ENCODE data around the gene CHTF18. TPM values are rescaled to one million over a fixed set of nuclear protein-coding genes. Genes with fewer than 3 reads are reported as not detected.

CHTF18 gene
- total and polyA plus RNA-seq, 2 of the 4 experiments (the other 2 are of a cell fraction): 3.2 to 21.4 TPM

DNA sequence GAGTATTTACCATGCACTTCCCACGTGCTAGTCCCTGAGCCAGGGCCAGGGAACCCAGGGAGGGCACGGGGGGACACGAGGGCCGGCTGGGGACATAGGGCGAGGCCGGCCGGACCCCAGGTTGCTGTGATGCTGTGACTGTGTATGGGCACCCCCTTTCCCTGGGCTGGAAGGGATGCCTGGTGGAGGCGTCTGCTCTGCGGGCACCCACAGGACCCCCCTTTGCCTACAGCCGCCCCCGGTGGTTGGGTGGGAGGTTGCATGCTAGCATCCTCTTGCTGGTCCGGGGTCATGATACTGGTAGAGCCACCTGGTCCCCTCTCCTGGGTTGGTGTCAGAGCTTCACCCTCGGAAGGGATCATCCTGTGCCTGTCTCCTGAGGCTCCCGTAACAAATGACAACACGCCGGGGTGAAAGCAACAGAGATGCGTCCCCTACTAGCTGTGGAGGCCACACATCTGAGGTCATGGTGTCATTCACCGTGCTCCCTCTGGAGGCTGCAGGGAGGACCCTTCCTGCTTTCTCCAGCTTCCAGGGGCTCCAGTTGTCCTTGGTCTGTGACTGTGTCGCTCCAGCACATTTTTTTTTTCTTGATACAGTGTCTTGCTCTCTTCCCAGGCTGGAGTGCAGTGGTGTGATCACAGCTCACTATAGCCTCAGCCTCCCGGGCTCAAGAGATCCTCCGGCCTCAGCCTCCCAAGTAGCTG lies 44.5 kb upstream of the CHTF18 start:
- no peak overlapping the region for H3K18ac ChIP-seq (ENCODE audit: low read depth, low read length)
- dilution Hi-C loops (cut with HindIII; ENCODE audit: low sequenced_read_pairs, unreplicated experiment): no loop called here
- H2AK5ac ChIP-seq (ENCODE audit: low read depth, low read length): no peak overlapping the region
- no peak overlapping the region for H3K4ac ChIP-seq (ENCODE audit: low read depth, low read length)
- DNase-seq (no peak), ATAC-seq (ENCODE audit: low read depth) (no peak)
- no peak overlapping the region for H2BK5ac ChIP-seq (ENCODE audit: low read depth, low read length, poor library complexity, severe bottlenecking)
- 0 out of 2 replicates have a peak, but pooled peaks cover 5% of the 10 kb centered on the region for H4K20me1 ChIP-seq (ENCODE audit: insufficient read depth, low read length)
- H2BK15ac ChIP-seq (ENCODE audit: low read depth, low read length): no peak overlapping the region
- H3K4me1 ChIP-seq (ENCODE audit: control insufficient read depth, insufficient read depth, low read length): peaks cover 5% of the 10 kb centered on the region; the same call in 1 of the 2 replicates
- H3K27ac ChIP-seq (ENCODE audit: insufficient read depth, low read length): no peak overlapping the region
- H2BK120ac ChIP-seq (ENCODE audit: low read depth, low read length): no peak overlapping the region
- in situ Hi-C loops (cut with MboI; ENCODE audit: low sequenced_read_pairs): no loop called here
- no peak overlapping the region for H4K8ac ChIP-seq (ENCODE audit: low read depth in 2 of 2, low read length in 2 of 2)
- no peak overlapping the region for H3K14ac ChIP-seq (replicated peaks; ENCODE audit: low read depth, low read length)
- H3K4me2 ChIP-seq (ENCODE audit: low read depth, low read length): no peak overlapping the region
- no peak overlapping the region for H4K91ac ChIP-seq (ENCODE audit: insufficient read depth, low read depth, low read length)
- ChIA-PET POLR2A (ENCODE audit: unreplicated experiment) (no interaction called here), CTCF (no interaction called here)
- H3K36me3 ChIP-seq (ENCODE audit: control insufficient read depth, insufficient read depth, low read length): 0 out of 2 replicates have a peak, but pooled peaks cover 1% of the 10 kb centered on the region
- no peak overlapping the region for H4K5ac ChIP-seq (ENCODE audit: low read depth, low read length)
- no peak overlapping the region for H3K23ac ChIP-seq (ENCODE audit: low read depth, low read length)
- H3K9me1 ChIP-seq (ENCODE audit: insufficient read depth, low read length): peaks cover 4% of the 10 kb centered on the region; the same call in 1 of the 2 replicates
- no peak overlapping the region for H2AFZ ChIP-seq (replicated peaks; ENCODE audit: low read length, poor library complexity)
- H3K9me3 ChIP-seq (ENCODE audit: control insufficient read depth, insufficient read depth, low read length): no peaks in the 10 kb centered on the region
- peaks cover 7 to 15% of the 10 kb centered on the region in 2 experiments for H3K79me1 ChIP-seq (ENCODE audit: low read depth in 1 of 2, low read length in 2 of 2)
- H2BK20ac ChIP-seq (ENCODE audit: low read depth, low read length): no peak overlapping the region
- WGBS, 2 experiments (ENCODE audit: extremely low coverage in 2 of 2, insufficient read length in 1 of 2): 73% methylated on average over 11 of the region's 21 CpGs; no CpG with 5 or more reads in 1 of the 2 experiments
- H2AK9ac ChIP-seq (replicated peaks; ENCODE audit: low read depth, low read length, poor library complexity): no peak overlapping the region
- BruUV-seq (replicated peaks): no TSS peak
- H3K27me3 ChIP-seq (ENCODE audit: control insufficient read depth, insufficient read depth, low read length): no peaks in the 10 kb centered on the region
- no peak overlapping the region for H3K9ac ChIP-seq (ENCODE audit: low read depth, low read length)
- H3K56ac ChIP-seq (ENCODE audit: extremely low read depth, insufficient read depth, low read length): no peak overlapping the region
- intact Hi-C loops (cut with micrococcal nuclease): loop anchor here (5.0 kb wide), 1 partner anchor 43 kb away; the partner anchor contains the start of genes CHTF18 and RPUSD1
- H3K4me3 ChIP-seq (ENCODE audit: insufficient read depth, low read depth, low read length): no peak overlapping the region
- TF ChIP-seq FOS (IDR thresholded peaks at IDR 0.05; ENCODE audit: low read depth, low read length): no peak
- TF ChIP-seq CEBPB (IDR thresholded peaks at IDR 0.05; ENCODE audit: low read depth, low read length): no peak
- TF ChIP-seq NFE2L2 (IDR thresholded peaks at IDR 0.05; ENCODE audit: low read depth, low read length): no peak
- no peak for TF ChIP-seq SMC3 (IDR thresholded peaks at IDR 0.05; ENCODE audit: low read depth, low read length)
- TF ChIP-seq, protein P1, sequence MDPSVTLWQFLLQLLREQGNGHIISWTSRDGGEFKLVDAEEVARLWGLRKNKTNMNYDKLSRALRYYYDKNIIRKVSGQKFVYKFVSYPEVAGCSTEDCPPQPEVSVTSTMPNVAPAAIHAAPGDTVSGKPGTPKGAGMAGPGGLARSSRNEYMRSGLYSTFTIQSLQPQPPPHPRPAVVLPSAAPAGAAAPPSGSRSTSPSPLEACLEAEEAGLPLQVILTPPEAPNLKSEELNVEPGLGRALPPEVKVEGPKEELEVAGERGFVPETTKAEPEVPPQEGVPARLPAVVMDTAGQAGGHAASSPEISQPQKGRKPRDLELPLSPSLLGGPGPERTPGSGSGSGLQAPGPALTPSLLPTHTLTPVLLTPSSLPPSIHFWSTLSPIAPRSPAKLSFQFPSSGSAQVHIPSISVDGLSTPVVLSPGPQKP (IDR thresholded peaks at IDR 0.05; ENCODE audit: borderline replicate concordance, low read depth, low read length): no peak
- TF ChIP-seq RFX5 (IDR thresholded peaks at IDR 0.05; ENCODE audit: low read depth, low read length): no peak
- no peak for TF ChIP-seq RAD21 (IDR thresholded peaks at IDR 0.05; ENCODE audit: low read length)
- TF ChIP-seq RCOR1 (IDR thresholded peaks at IDR 0.05; ENCODE audit: insufficient replicate concordance, low read length): no peak
- TF ChIP-seq MAZ (IDR thresholded peaks at IDR 0.05; ENCODE audit: borderline replicate concordance, low read depth, low read length): no peak
- TF ChIP-seq, protein P2, sequence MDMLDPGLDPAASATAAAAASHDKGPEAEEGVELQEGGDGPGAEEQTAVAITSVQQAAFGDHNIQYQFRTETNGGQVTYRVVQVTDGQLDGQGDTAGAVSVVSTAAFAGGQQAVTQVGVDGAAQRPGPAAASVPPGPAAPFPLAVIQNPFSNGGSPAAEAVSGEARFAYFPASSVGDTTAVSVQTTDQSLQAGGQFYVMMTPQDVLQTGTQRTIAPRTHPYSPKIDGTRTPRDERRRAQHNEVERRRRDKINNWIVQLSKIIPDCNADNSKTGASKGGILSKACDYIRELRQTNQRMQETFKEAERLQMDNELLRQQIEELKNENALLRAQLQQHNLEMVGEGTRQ (IDR thresholded peaks at IDR 0.05; ENCODE audit: low read depth, low read length): no peak
- no peak for TF ChIP-seq MAFK (IDR thresholded peaks at IDR 0.05; ENCODE audit: low read depth, low read length)
- TF ChIP-seq MXI1 (IDR thresholded peaks at IDR 0.05; ENCODE audit: borderline replicate concordance, low read depth, low read length): no peak
- no peak for TF ChIP-seq POLR2A (IDR thresholded peaks at IDR 0.05; ENCODE audit: low read depth, low read length)
- TF ChIP-seq CHD1 (IDR thresholded peaks at IDR 0.05; ENCODE audit: low read depth, low read length): no peak
- no peak for TF ChIP-seq BHLHE40 (IDR thresholded peaks at IDR 0.05; ENCODE audit: low read depth, low read length)
